HG03442 (cell line): ENCODE measurements around the gene PRPF8.
A peak's percentile ranks its signal among the peaks of the same experiment; 100 is the strongest.

Source experiments
- ATAC-seq: cut with Tn5 transposase; IDR thresholded peaks from one replicate; pipeline ENCODE4 v1.9.1; 2021; ENCODE audit warnings: mild to moderate bottlenecking, moderate library complexity; ENCODE audit not compliant: unreplicated experiment

PRPF8 gene

GRCh38 chr17:1627982-1628855 is 56.4 kb downstream of the PRPF8 start, which contains the start of gene SLC43A2:
Gene SLC43A2, minus strand, starts transcription at chr17:1628834. Its CDS starts 960 bp downstream, at chr17:1627874.
- peak; percentile 52 for ATAC-seq

GRCh38 chr17:1627182-1627981 is 57.3 kb downstream of the PRPF8 start:
- ATAC-seq = peak; percentile 2

- ATAC-seq = no peak
These were observed 58.3 kb downstream of the PRPF8 start for GRCh38 chr17:1626333-1626732.

- ATAC-seq = no peak
These were observed 59.1 kb downstream of the PRPF8 start for GRCh38 chr17:1625581-1625980.

GRCh38 chr17:1625053-1625452 is 59.6 kb downstream of the PRPF8 start:
- no peak for ATAC-seq

GRCh38 chr17:1624650-1625049 is 60.0 kb downstream of the PRPF8 start:
- ATAC-seq = no peak

- no peak for ATAC-seq
These were observed 61.5 kb downstream of the PRPF8 start for GRCh38 chr17:1623057-1623630.

GRCh38 chr17:1621273-1621954 is 63.3 kb downstream of the PRPF8 start:
- ATAC-seq = no peak

- no peak for ATAC-seq
These were observed 64.2 kb downstream of the PRPF8 start for GRCh38 chr17:1620486-1620885.

GRCh38 chr17:1617620-1618174 is 67.0 kb downstream of the PRPF8 start:
- no peak for ATAC-seq

- ATAC-seq = no peak
These were observed 68.6 kb downstream of the PRPF8 start for GRCh38 chr17:1616101-1616500.

- ATAC-seq = no peak
These were observed 72.3 kb downstream of the PRPF8 start for GRCh38 chr17:1612400-1612799.

- no peak for ATAC-seq
These were observed 73.0 kb downstream of the PRPF8 start for GRCh38 chr17:1611715-1612114.

GRCh38 chr17:1608676-1609075 is 76.0 kb downstream of the PRPF8 start:
- no peak for ATAC-seq

GRCh38 chr17:1607971-1608320 is 76.7 kb downstream of the PRPF8 start:
- ATAC-seq = no peak

- no peak for ATAC-seq
These were observed 78.2 kb downstream of the PRPF8 start for GRCh38 chr17:1606352-1606985.

GRCh38 chr17:1605681-1606351 is 78.9 kb downstream of the PRPF8 start:
- no peak for ATAC-seq

GRCh38 chr17:1604831-1605528 is 79.7 kb downstream of the PRPF8 start:
- no peak for ATAC-seq

GRCh38 chr17:1601571-1601970 is 83.1 kb downstream of the PRPF8 start:
- no peak for ATAC-seq
